Rectal smooth muscle tissue (tissue), 1 donor: Measurements from ENCODE around the gene TMEM141.
"Not testable (repeated sequence)": the region's sequence is repeated elsewhere in the genome, so short reads cannot be mapped to it uniquely, and the experiment has no call there.

Experiments
- H3K27ac ChIP-seq: one replicate; pipeline ENCODE4 v1.7.0; 2013; ENCODE audit warnings: low read depth, low read length, inconsistent platforms
- H3K27me3 ChIP-seq: one replicate; pipeline ENCODE4 v1.7.0; 2013; ENCODE audit warnings: low read length; ENCODE audit not compliant: control insufficient read depth, insufficient read depth
- H3K36me3 ChIP-seq: one replicate; pipeline ENCODE4 v1.7.0; 2013; ENCODE audit warnings: low read length; ENCODE audit not compliant: control insufficient read depth, insufficient read depth
- H3K4me1 ChIP-seq: one replicate; pipeline ENCODE4 v1.7.0; 2013; ENCODE audit warnings: low read length; ENCODE audit not compliant: control insufficient read depth, insufficient read depth
- H3K4me3 ChIP-seq: one replicate; pipeline ENCODE4 v1.7.0; 2013; ENCODE audit warnings: low read length
- H3K9ac ChIP-seq: one replicate; pipeline ENCODE4 v1.7.0; 2013; ENCODE audit warnings: low read length

The TMEM141 gene

GRCh38 chr9:136840877-136841645 is 49.9 kb downstream of the TMEM141 start:
- Histone ChIP-seq H3K27me3 (no peaks in the 10 kb centered on the region), H3K4me1 (no peaks in the 10 kb centered on the region), H3K9ac (no peak overlapping the region), H3K36me3 (peaks cover 4% of the 10 kb centered on the region), H3K4me3 (no peak overlapping the region), H3K27ac (no peak overlapping the region)

GRCh38 chr9:136841646-136842379 is 50.7 kb downstream of the TMEM141 start:
- H3K4me3 ChIP-seq: peak overlapping the region; percentile 68
- H3K4me1 ChIP-seq, H3K27me3 ChIP-seq, H3K27ac ChIP-seq, H3K9ac ChIP-seq, H3K36me3 ChIP-seq: not testable (repeated sequence)

DNA sequence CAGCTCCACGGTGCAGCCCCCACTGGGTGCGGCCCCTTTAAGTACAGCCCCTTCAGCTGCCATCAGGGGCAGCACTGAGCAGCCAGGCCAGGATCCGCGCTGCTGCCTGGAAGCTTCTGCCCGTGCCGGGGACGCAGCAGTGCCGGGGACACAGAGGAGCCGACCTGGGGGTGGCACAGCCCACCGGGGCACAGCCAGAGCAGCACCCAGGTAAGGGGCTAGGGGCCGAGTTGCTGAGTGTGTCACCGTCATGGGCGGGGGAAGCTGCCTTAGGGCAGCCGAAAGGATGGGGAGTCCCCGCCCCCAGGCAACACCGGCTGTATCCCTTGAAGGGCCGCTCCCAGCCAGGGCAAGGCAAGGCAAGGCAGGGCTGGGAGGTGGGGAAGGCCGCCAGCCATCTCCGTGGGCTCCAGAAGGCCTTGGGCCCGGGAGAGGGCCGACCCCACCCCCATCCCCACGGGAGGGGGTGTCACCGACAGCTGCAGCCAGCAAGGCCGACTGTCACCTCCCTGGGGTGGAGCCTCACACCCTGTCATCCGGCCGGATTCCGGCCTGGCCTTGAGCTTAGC is 51.3 kb downstream of the TMEM141 start, which contains the start of gene AJM1:
TSS of gene AJM1 (plus strand) at position 99 of the 569 bp plus-strand sequence. CDS start 1,937 bp downstream, outside the sequence.
- H3K27ac ChIP-seq, H3K36me3 ChIP-seq, H3K4me1 ChIP-seq, H3K27me3 ChIP-seq: not testable (repeated sequence)
- Histone ChIP-seq H3K4me3 (peak within 1 kb of the TSS; percentile 68), H3K9ac (peak within 1 kb of the TSS; percentile 56)
